Measurements from ENCODE around the gene CRABP2. TPM values are rescaled to one million over a fixed set of nuclear protein-coding genes. Genes with fewer than 3 reads are reported as not detected.

CRABP2 gene
- total and polyA plus RNA-seq, 2 of the 4 experiments (the other 2 are of a cell fraction), result 6.3 to 15.7 TPM

DNA sequence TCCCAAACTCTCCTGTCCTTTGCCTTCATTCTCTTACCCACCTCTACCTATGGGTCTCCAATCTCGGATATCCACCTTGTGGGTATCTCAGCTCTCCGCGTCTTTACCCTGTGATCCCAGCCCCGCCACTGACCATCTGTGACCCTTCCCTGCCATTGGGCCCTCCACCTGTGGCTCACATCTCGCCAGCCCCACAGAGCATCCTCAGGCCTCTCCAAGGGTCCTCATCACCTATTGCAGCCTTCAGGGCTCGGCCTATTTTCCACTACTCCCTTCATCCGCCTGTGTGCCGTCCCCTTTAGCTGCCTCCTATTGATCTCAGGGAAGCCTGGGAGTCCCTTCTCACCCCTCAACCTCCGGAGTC lies 52.4 kb downstream of the CRABP2 start:
- dilution Hi-C loops (cut with HindIII; ENCODE audit: low sequenced_read_pairs, unreplicated experiment), result no loop called here
- no TSS peak for BruUV-seq (replicated peaks)

More for the DNA sequence above, 52.4 kb downstream of the CRABP2 start:
- no peak overlapping the region for H2AFZ ChIP-seq (replicated peaks; ENCODE audit: low read length, poor library complexity)
- H2BK15ac ChIP-seq (ENCODE audit: low read depth, low read length), result no peak overlapping the region
- H3K4me3 ChIP-seq (ENCODE audit: insufficient read depth, low read depth, low read length), result no peak overlapping the region
- peaks cover 71% of the 10 kb centered on the region for H3K27me3 ChIP-seq (ENCODE audit: control insufficient read depth, insufficient read depth, low read length)
- H3K79me1 ChIP-seq (ENCODE audit: low read depth in 1 of 2, low read length in 2 of 2), result no peaks in the 10 kb centered on the region
- no peak overlapping the region for H3K18ac ChIP-seq (ENCODE audit: low read depth, low read length)
- WGBS, 2 experiments (ENCODE audit: extremely low coverage in 2 of 2, insufficient read length in 1 of 2), result 61% methylated on average over 7 of the region's 9 CpGs; no CpG with 5 or more reads in 1 of the 2 experiments
- no peak overlapping the region for H3K27ac ChIP-seq (ENCODE audit: insufficient read depth, low read length)
- no peak overlapping the region for H2AK9ac ChIP-seq (replicated peaks; ENCODE audit: low read depth, low read length, poor library complexity)
- no peaks in the 10 kb centered on the region for H3K36me3 ChIP-seq (ENCODE audit: control insufficient read depth, insufficient read depth, low read length)
- no peak overlapping the region for H2BK20ac ChIP-seq (ENCODE audit: low read depth, low read length)
- ChIA-PET POLR2A (ENCODE audit: unreplicated experiment) (no interaction called here), CTCF (no interaction called here)
- H3K9me1 ChIP-seq (ENCODE audit: insufficient read depth, low read length), result no peaks in the 10 kb centered on the region
- H4K5ac ChIP-seq (ENCODE audit: low read depth, low read length), result no peak overlapping the region
- H3K9ac ChIP-seq (ENCODE audit: low read depth, low read length), result no peak overlapping the region
- no peak for DNase-seq
- in situ Hi-C loops (cut with MboI; ENCODE audit: low sequenced_read_pairs), result no loop called here
- H4K8ac ChIP-seq (ENCODE audit: low read depth in 2 of 2, low read length in 2 of 2), result no peak overlapping the region
- H3K56ac ChIP-seq (ENCODE audit: extremely low read depth, insufficient read depth, low read length), result no peak overlapping the region
- H4K20me1 ChIP-seq (ENCODE audit: insufficient read depth, low read length), result peaks cover 12% of the 10 kb centered on the region; the same call in 1 of the 2 replicates
- ATAC-seq (ENCODE audit: low read depth), result no peak
- H3K14ac ChIP-seq (replicated peaks; ENCODE audit: low read depth, low read length), result no peak overlapping the region
- intact Hi-C loops (cut with micrococcal nuclease), result no loop called here
- H2BK120ac ChIP-seq (ENCODE audit: low read depth, low read length), result no peak overlapping the region
- H2BK5ac ChIP-seq (ENCODE audit: low read depth, low read length, poor library complexity, severe bottlenecking), result no peak overlapping the region
- no peak overlapping the region for H3K4ac ChIP-seq (ENCODE audit: low read depth, low read length)
- no peaks in the 10 kb centered on the region for H3K4me1 ChIP-seq (ENCODE audit: control insufficient read depth, insufficient read depth, low read length)
- no peaks in the 10 kb centered on the region for H3K9me3 ChIP-seq (ENCODE audit: control insufficient read depth, insufficient read depth, low read length)
- H3K4me2 ChIP-seq (ENCODE audit: low read depth, low read length), result no peak overlapping the region
- H2AK5ac ChIP-seq (ENCODE audit: low read depth, low read length), result no peak overlapping the region
- TF ChIP-seq MXI1 (IDR thresholded peaks at IDR 0.05; ENCODE audit: borderline replicate concordance, low read depth, low read length), result no peak
- no peak for TF ChIP-seq RAD21 (IDR thresholded peaks at IDR 0.05; ENCODE audit: low read length)
- no peak for TF ChIP-seq CEBPB (IDR thresholded peaks at IDR 0.05; ENCODE audit: low read depth, low read length)
- TF ChIP-seq, protein P1, sequence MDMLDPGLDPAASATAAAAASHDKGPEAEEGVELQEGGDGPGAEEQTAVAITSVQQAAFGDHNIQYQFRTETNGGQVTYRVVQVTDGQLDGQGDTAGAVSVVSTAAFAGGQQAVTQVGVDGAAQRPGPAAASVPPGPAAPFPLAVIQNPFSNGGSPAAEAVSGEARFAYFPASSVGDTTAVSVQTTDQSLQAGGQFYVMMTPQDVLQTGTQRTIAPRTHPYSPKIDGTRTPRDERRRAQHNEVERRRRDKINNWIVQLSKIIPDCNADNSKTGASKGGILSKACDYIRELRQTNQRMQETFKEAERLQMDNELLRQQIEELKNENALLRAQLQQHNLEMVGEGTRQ (IDR thresholded peaks at IDR 0.05; ENCODE audit: low read depth, low read length), result no peak
- TF ChIP-seq FOS (IDR thresholded peaks at IDR 0.05; ENCODE audit: low read depth, low read length), result no peak
- TF ChIP-seq BHLHE40 (IDR thresholded peaks at IDR 0.05; ENCODE audit: low read depth, low read length), result no peak
- TF ChIP-seq, protein P2, sequence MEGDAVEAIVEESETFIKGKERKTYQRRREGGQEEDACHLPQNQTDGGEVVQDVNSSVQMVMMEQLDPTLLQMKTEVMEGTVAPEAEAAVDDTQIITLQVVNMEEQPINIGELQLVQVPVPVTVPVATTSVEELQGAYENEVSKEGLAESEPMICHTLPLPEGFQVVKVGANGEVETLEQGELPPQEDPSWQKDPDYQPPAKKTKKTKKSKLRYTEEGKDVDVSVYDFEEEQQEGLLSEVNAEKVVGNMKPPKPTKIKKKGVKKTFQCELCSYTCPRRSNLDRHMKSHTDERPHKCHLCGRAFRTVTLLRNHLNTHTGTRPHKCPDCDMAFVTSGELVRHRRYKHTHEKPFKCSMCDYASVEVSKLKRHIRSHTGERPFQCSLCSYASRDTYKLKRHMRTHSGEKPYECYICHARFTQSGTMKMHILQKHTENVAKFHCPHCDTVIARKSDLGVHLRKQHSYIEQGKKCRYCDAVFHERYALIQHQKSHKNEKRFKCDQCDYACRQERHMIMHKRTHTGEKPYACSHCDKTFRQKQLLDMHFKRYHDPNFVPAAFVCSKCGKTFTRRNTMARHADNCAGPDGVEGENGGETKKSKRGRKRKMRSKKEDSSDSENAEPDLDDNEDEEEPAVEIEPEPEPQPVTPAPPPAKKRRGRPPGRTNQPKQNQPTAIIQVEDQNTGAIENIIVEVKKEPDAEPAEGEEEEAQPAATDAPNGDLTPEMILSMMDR (conservative IDR thresholded peaks at IDR 0.05; ENCODE audit: low read depth, low read length), result no peak
- no peak for TF ChIP-seq RFX5 (IDR thresholded peaks at IDR 0.05; ENCODE audit: low read depth, low read length)
- TF ChIP-seq MAFK (IDR thresholded peaks at IDR 0.05; ENCODE audit: low read depth, low read length), result no peak
- TF ChIP-seq NFE2L2 (IDR thresholded peaks at IDR 0.05; ENCODE audit: low read depth, low read length), result no peak
- H4K91ac ChIP-seq (ENCODE audit: insufficient read depth, low read depth, low read length), result no peak overlapping the region
- H3K23ac ChIP-seq (ENCODE audit: low read depth, low read length), result no peak overlapping the region
